DOHH2 (cell line): ENCODE measurements around the gene CFAP97D1.

Experiments
- H3F3A ChIP-seq: fragments of 200-600 bp; sonication (generic), shearing (Covaris generic); 2 replicates; pipeline ENCODE4 v1.6.0; 2016; ENCODE audit warnings: antibody characterized with exemption, mild to moderate bottlenecking; ENCODE audit not compliant: control insufficient read depth, insufficient read depth
- H3K27ac ChIP-seq: fragments of 200-600 bp; sonication (generic); 2 replicates; pipeline ENCODE4 v1.5.1; 2014; ENCODE audit warnings: low read depth, mild to moderate bottlenecking, low read length, moderate library complexity
- H3K27me3 ChIP-seq: fragments of 200-600 bp; sonication (generic); 2 replicates; pipeline ENCODE4 v1.6.1; 2014; ENCODE audit warnings: mild to moderate bottlenecking, low read length, mixed read lengths; ENCODE audit not compliant: control insufficient read depth
- H3K36me3 ChIP-seq: fragments of 200-600 bp; sonication (generic); 2 replicates; pipeline ENCODE4 v1.6.1; 2014; ENCODE audit warnings: mild to moderate bottlenecking, low read length, moderate library complexity, mixed read lengths; ENCODE audit not compliant: control insufficient read depth
- H3K4me1 ChIP-seq: fragments of 200-600 bp; sonication (generic); 2 replicates; pipeline ENCODE4 v1.6.1; 2014; ENCODE audit warnings: mild to moderate bottlenecking, low read length, mixed read lengths; ENCODE audit not compliant: control insufficient read depth
- H3K4me2 ChIP-seq: fragments of 200-600 bp; sonication (generic); 2 replicates; pipeline ENCODE4 v1.6.0; 2014; ENCODE audit warnings: mild to moderate bottlenecking, low read length, moderate library complexity
- H3K4me3 ChIP-seq: fragments of 200-600 bp; sonication (generic); 2 replicates; pipeline ENCODE4 v1.5.1; 2014; ENCODE audit warnings: mild to moderate bottlenecking, low read length, mixed read lengths
- H3K79me2 ChIP-seq: fragments of 200-600 bp; sonication (generic); 2 replicates; pipeline ENCODE4 v1.6.1; 2014; ENCODE audit warnings: mild to moderate bottlenecking, low read length, mixed read lengths; ENCODE audit not compliant: control insufficient read depth
- H3K9me2 ChIP-seq: fragments of 200-600 bp; sonication (generic); replicated peaks from 2 replicates; pipeline ENCODE4 v1.6.1; 2014; ENCODE audit warnings: mild to moderate bottlenecking, low read length, mixed read lengths; ENCODE audit not compliant: control insufficient read depth
- H3K9me3 ChIP-seq: fragments of 200-600 bp; sonication (generic); 2 replicates; pipeline ENCODE4 v1.6.1; 2014; ENCODE audit warnings: antibody characterized with exemption, low read length, mixed read lengths; ENCODE audit not compliant: control insufficient read depth, insufficient read depth
- H4K20me1 ChIP-seq: fragments of 200-600 bp; sonication (generic); 2 replicates; pipeline ENCODE4 v1.6.0; 2014; ENCODE audit warnings: low read depth, mild to moderate bottlenecking, antibody characterized with exemption, low read length, moderate library complexity; ENCODE audit not compliant: control insufficient read depth, insufficient read depth
- EZH2phosphoT487 ChIP-seq: fragments of 200-600 bp; sonication (generic); IDR thresholded peaks from 2 replicates; pipeline ENCODE4 v1.6.1; 2017; ENCODE audit warnings: borderline replicate concordance, mild to moderate bottlenecking, antibody characterized with exemption, low read length, moderate library complexity, mixed read lengths
- TF ChIP-seq, protein P1 (sequence below): fragments of 200-600 bp; sonication (generic); IDR thresholded peaks from one replicate; pipeline ENCODE4 v1.5.1; 2014; ENCODE audit warnings: antibody characterized with exemption, mild to moderate bottlenecking, low read depth, low read length; ENCODE audit not compliant: poor library complexity, severe bottlenecking

Gene CFAP97D1

DNA sequence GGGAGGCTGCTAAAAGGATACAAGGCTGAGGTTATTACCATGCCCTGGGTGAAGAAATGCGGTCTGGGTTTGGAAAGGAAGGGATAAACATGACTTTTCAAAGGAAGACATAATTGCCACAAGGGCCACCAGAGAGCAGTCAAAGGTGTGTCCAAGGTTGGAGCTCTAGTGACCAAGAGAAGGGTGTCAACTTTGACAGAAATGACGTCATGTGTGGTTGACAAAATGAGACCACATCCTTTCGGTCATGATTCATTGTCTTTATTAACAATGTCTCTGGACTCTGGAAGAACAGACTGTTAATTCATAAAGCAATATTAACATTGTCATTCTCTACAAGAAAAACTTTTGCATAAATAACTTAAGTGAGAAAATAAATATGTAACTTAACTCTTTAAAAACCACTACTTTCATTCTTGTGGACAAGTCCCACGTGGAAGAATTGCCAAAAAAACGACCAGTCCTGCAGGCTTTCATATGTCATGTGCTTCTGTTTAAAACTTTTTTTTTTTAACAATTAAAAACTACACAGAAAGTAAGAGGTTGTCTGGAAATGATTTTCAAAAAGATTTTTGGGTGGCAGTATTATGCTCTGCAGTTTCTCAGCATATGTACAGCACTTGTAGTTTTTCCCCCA, 26.6 kb upstream of the CFAP97D1 start:
- Histone ChIP-seq H3K4me3 (no peak overlapping the region), H3K9me2 (no peaks in the 10 kb centered on the region), H3K9me3 (no peaks in the 10 kb centered on the region), H3K4me1 (no peaks in the 10 kb centered on the region), H3K27me3 (0 out of 2 replicates have a peak, but pooled peaks cover 4% of the 10 kb centered on the region), H4K20me1 (no peaks in the 10 kb centered on the region), H3K36me3 (no peaks in the 10 kb centered on the region), H3K27ac (no peak overlapping the region), H3F3A (no peaks in the 10 kb centered on the region), H3K79me2 (no peaks in the 10 kb centered on the region), H3K4me2 (no peak overlapping the region)
- TF ChIP-seq, protein P1, sequence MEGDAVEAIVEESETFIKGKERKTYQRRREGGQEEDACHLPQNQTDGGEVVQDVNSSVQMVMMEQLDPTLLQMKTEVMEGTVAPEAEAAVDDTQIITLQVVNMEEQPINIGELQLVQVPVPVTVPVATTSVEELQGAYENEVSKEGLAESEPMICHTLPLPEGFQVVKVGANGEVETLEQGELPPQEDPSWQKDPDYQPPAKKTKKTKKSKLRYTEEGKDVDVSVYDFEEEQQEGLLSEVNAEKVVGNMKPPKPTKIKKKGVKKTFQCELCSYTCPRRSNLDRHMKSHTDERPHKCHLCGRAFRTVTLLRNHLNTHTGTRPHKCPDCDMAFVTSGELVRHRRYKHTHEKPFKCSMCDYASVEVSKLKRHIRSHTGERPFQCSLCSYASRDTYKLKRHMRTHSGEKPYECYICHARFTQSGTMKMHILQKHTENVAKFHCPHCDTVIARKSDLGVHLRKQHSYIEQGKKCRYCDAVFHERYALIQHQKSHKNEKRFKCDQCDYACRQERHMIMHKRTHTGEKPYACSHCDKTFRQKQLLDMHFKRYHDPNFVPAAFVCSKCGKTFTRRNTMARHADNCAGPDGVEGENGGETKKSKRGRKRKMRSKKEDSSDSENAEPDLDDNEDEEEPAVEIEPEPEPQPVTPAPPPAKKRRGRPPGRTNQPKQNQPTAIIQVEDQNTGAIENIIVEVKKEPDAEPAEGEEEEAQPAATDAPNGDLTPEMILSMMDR = no peak

DNA sequence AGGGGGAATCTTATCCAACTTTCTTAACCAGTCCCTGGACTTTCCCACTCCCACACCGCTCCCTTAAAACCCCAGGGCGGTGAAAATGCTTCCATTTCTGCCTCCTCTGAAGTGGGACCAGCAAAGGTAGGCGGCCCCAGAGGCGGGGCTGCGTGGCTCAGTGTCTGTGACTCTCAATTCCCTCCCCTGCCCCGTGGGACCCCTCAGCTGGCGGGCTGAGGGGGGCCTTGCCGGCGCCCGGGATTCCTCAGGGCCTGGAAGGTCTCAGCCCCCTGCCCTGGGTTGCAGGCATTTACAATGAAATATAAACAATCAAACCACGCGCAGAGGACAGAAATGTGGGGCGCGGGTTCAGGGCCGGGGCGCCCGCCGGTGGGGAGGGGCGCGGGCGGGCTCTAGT, 25.3 kb upstream of the CFAP97D1 start:
- Histone ChIP-seq H3K9me3 (no peaks in the 10 kb centered on the region), H4K20me1 (no peaks in the 10 kb centered on the region), H3K36me3 (no peaks in the 10 kb centered on the region), H3K9me2 (no peaks in the 10 kb centered on the region), H3F3A (no peaks in the 10 kb centered on the region), H3K4me2 (no peak overlapping the region), H3K79me2 (no peaks in the 10 kb centered on the region), H3K4me3 (no peak overlapping the region), H3K4me1 (no peaks in the 10 kb centered on the region), H3K27ac (no peak overlapping the region), H3K27me3 (0 out of 2 replicates have a peak, but pooled peaks cover 4% of the 10 kb centered on the region)
- TF ChIP-seq, protein P1 = no peak
- no peak for TF ChIP-seq EZH2phosphoT487

DNA sequence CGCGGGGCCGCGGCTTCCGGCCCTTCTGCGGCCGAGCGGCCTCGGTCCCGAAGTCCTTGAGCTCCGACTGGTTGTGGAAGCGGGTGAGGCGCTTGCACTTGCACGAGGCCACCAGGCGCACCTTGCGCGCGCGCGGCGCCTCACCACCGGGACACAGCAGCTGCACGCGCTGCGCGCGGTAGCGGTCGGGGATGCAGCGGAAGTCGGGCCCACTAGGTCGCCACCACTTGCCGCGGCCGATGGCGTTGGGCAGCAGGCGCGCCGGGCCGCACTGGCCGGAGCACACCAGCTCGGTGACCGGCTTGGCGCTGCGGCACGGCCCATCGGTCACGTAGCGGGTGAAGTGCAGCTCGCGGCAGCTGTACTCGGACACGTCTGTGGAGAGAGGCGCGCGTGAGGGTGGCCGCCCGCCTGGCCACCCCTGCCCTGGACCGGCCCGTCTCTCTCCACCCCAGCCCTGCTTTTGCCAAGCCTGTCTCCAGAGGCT, 24.8 kb upstream of the CFAP97D1 start:
- Histone ChIP-seq H3F3A (no peaks in the 10 kb centered on the region), H3K27me3 (0 out of 2 replicates have a peak, but pooled peaks cover 4% of the 10 kb centered on the region), H3K4me3 (no peak overlapping the region), H4K20me1 (no peaks in the 10 kb centered on the region), H3K79me2 (no peaks in the 10 kb centered on the region), H3K27ac (no peak overlapping the region), H3K4me2 (no peak overlapping the region), H3K36me3 (no peaks in the 10 kb centered on the region), H3K9me3 (no peaks in the 10 kb centered on the region), H3K4me1 (no peaks in the 10 kb centered on the region), H3K9me2 (no peaks in the 10 kb centered on the region)
- no peak for TF ChIP-seq EZH2phosphoT487
- TF ChIP-seq, protein P1 = no peak
